Stimulated activated CD4-positive, alpha-beta T cell treated with anti-CD3 and anti-CD28 coated beads, Interleukin-2, amount 100 ng/mL, for 24 hours (primary cell): ENCODE measurements around the gene AUTS2.

ENCODE experiments used
- DNase-seq, 2 donors: peaks; one replicate each; pipeline ENCODE4 v3.0.0-alpha.2; 2020

AUTS2 gene

GRCh38 chr7:69600710-69601519 is 2.6 kb downstream of the AUTS2 start:
- no peak for DNase-seq

- DNase-seq = no peak
Observed at GRCh38 chr7:69602522-69602921, 4.2 kb downstream of the AUTS2 start.

GRCh38 chr7:69603351-69603750 is 5.1 kb downstream of the AUTS2 start:
- no peak for DNase-seq

GRCh38 chr7:69603937-69604494 is 5.7 kb downstream of the AUTS2 start:
- no peak for DNase-seq

- no peak for DNase-seq
Observed at GRCh38 chr7:69605070-69605469, 6.8 kb downstream of the AUTS2 start.

GRCh38 chr7:69605546-69605945 is 7.3 kb downstream of the AUTS2 start:
- DNase-seq = no peak

GRCh38 chr7:69608049-69608448 is 9.8 kb downstream of the AUTS2 start:
- no peak for DNase-seq

GRCh38 chr7:69608878-69609277 is 10.6 kb downstream of the AUTS2 start:
- DNase-seq = no peak

GRCh38 chr7:69609541-69610373 is 11.5 kb downstream of the AUTS2 start:
- no peak for DNase-seq

GRCh38 chr7:69610374-69611084 is 12.3 kb downstream of the AUTS2 start:
- DNase-seq = no peak

- DNase-seq = no peak
Observed at GRCh38 chr7:69612981-69613380, 14.7 kb downstream of the AUTS2 start.

GRCh38 chr7:69613846-69614245 is 15.6 kb downstream of the AUTS2 start:
- no peak for DNase-seq

GRCh38 chr7:69615685-69616084 is 17.4 kb downstream of the AUTS2 start:
- no peak for DNase-seq

- DNase-seq = no peak
Observed at GRCh38 chr7:69617364-69617763, 19.1 kb downstream of the AUTS2 start.

GRCh38 chr7:69619054-69619453 is 20.8 kb downstream of the AUTS2 start:
- DNase-seq = no peak

- DNase-seq = no peak
Observed at GRCh38 chr7:69619635-69620034, 21.4 kb downstream of the AUTS2 start.

- DNase-seq = no peak
Observed at GRCh38 chr7:69620063-69620462, 21.8 kb downstream of the AUTS2 start.

GRCh38 chr7:69620650-69621049 is 22.4 kb downstream of the AUTS2 start:
- no peak for DNase-seq

- no peak for DNase-seq
Observed at GRCh38 chr7:69622014-69622835, 23.9 kb downstream of the AUTS2 start.

- no peak for DNase-seq
Observed at GRCh38 chr7:69622960-69623359, 24.7 kb downstream of the AUTS2 start.

GRCh38 chr7:69624435-69625230 is 26.4 kb downstream of the AUTS2 start:
- no peak for DNase-seq
